HCT116 (cell line): ENCODE measurements around the gene VPS35L. TPM values are rescaled to one million over a fixed set of nuclear protein-coding genes. Genes with fewer than 3 reads are reported as not detected.

ENCODE experiments used
- ATAC-seq: fragments of 200-7000 bp; cut with Tn5 transposase; 2 replicates; pipeline ENCODE4 v1.9.1; 2020; ENCODE audit warnings: mild to moderate bottlenecking, moderate library complexity
- BruUV-seq: library from RNA; stranded (reverse); fragments of 400-500 nt; replicated peaks from 2 replicates; lab custom pipeline; 2021; lab: Mats Ljungman, UMichigan
- CTCF ChIA-PET: fragments of 300-600 bp; sonication (Branson Sonifier 250); formaldehyde crosslinking; loops from one replicate; lab custom pipeline; 2021; ENCODE audit warnings: antibody characterized with exemption; lab: Charles Lee
- POLR2A ChIA-PET: fragments of 300-600, 350-600 bp; sonication (Branson Sonifier 250); formaldehyde crosslinking; loops from one replicate; lab custom pipeline; 2021; ENCODE audit warnings: antibody characterized with exemption; lab: Charles Lee
- RAD21 ChIA-PET, 2 experiments: fragments of 300-600 bp; sonication (Branson Sonifier 250); formaldehyde crosslinking; loops; one replicate each; lab custom pipeline; 2023; ENCODE audit warnings: low total read pairs in 2 of 2; ENCODE audit not compliant: uncharacterized antibody in 2 of 2, unreplicated experiment in 2 of 2, low non-redundant PET in 1 of 2; lab: Charles Lee
- DNase-seq: peaks from one replicate; pipeline ENCODE4 v3.0.0-alpha.2; 2010; ENCODE audit warnings: low read depth, low spot score
- H2AFZ ChIP-seq: fragments of 200-600 bp; shearing (Covaris generic), sonication (generic); 2 replicates; pipeline ENCODE4 v1.6.1; 2017; ENCODE audit warnings: low read depth, mixed run types, mixed read lengths, antibody characterized with exemption, low read length; ENCODE audit not compliant: poor library complexity, severe bottlenecking
- H3K27ac ChIP-seq: 2 replicates; pipeline ENCODE4 v1.5.1; 2012; ENCODE audit warnings: low read depth, low read length
- H3K27me3 ChIP-seq: fragments of 200-600 bp; sonication (generic); 2 replicates; pipeline ENCODE4 v1.6.1; 2016; ENCODE audit warnings: mixed run types, low read length, mixed read lengths; ENCODE audit not compliant: insufficient read depth
- H3K36me3 ChIP-seq, 2 experiments: fragments of 200-500 bp in 1 of 2; fragments of 200-600 bp in 1 of 2; sonication (Bioruptor generic) in 1 of 2; sonication (generic) in 1 of 2; 2 replicates each; pipeline versions ENCODE4 v1.5.1 to v1.6.1; 2014 to 2016; ENCODE audit warnings: low read length in 2 of 2, inconsistent platforms in 1 of 2, mixed read lengths in 1 of 2, mixed run types in 1 of 2; ENCODE audit not compliant: insufficient read depth in 2 of 2, control insufficient read depth in 1 of 2
- H3K4me1 ChIP-seq, 2 experiments: fragments of 200-600 bp in 1 of 2; sonication (generic) in 1 of 2; 2 replicates each; pipeline versions ENCODE4 v1.5.1 to v1.6.1; 2012 to 2017; ENCODE audit warnings: low read length in 2 of 2, inconsistent platforms in 1 of 2, mild to moderate bottlenecking in 1 of 2, mixed read lengths in 1 of 2, mixed run types in 1 of 2, moderate library complexity in 1 of 2; ENCODE audit not compliant: insufficient read depth in 2 of 2, control insufficient read depth in 1 of 2
- H3K4me2 ChIP-seq: fragments of 200-600 bp; sonication (generic); 2 replicates; pipeline ENCODE4 v1.6.1; 2017; ENCODE audit warnings: mixed run types, low read length, mixed read lengths
- H3K4me3 ChIP-seq, 2 experiments: fragments of 200-600 bp in 1 of 2; sonication (generic) in 1 of 2; replicated peaks in 1 of 2; 2 replicates each; pipeline ENCODE4 v1.5.1; 2011 to 2016; ENCODE audit warnings: low read length in 2 of 2, control low read depth in 1 of 2, low read depth in 1 of 2, mild to moderate bottlenecking in 1 of 2, mixed read lengths in 1 of 2, mixed run types in 1 of 2
- H3K79me2 ChIP-seq: fragments of 200-600 bp; sonication (generic); 2 replicates; pipeline ENCODE4 v1.6.1; 2017; ENCODE audit warnings: mild to moderate bottlenecking, mixed run types, low read length, moderate library complexity, mixed read lengths; ENCODE audit not compliant: insufficient read depth
- H3K9ac ChIP-seq: fragments of 200-600 bp; sonication (generic); 2 replicates; pipeline ENCODE4 v1.6.1; 2016; ENCODE audit warnings: low read length, mixed read lengths
- H3K9me2 ChIP-seq: fragments of 200-600 bp; sonication (generic), shearing (Covaris generic); 2 replicates; pipeline ENCODE4 v1.6.1; 2017; ENCODE audit warnings: mixed run types, mild to moderate bottlenecking, moderate library complexity; ENCODE audit not compliant: insufficient read depth
- H3K9me3 ChIP-seq, 2 experiments: fragments of 200-500 bp in 1 of 2; fragments of 200-600 bp in 1 of 2; sonication (Bioruptor generic) in 1 of 2; sonication (generic) in 1 of 2; 2 replicates each; pipeline ENCODE4 v1.6.1; 2014 to 2017; ENCODE audit warnings: low read length in 2 of 2, mixed read lengths in 2 of 2, inconsistent platforms in 1 of 2, low read depth in 1 of 2, mild to moderate bottlenecking in 1 of 2, mixed run types in 1 of 2, moderate library complexity in 1 of 2; ENCODE audit not compliant: control insufficient read depth in 1 of 2, insufficient read depth in 1 of 2
- H4K20me1 ChIP-seq: fragments of 200-600 bp; sonication (generic), shearing (Covaris generic); 2 replicates; pipeline ENCODE4 v1.6.1; 2017; ENCODE audit warnings: mixed run types, mild to moderate bottlenecking, moderate library complexity; ENCODE audit not compliant: insufficient read depth
- CBX3 ChIP-seq: IDR thresholded peaks from 2 replicates; pipeline ENCODE4 v1.6.1; 2012; ENCODE audit warnings: low read depth
- CEBPB ChIP-seq: IDR thresholded peaks from 2 replicates; pipeline ENCODE4 v1.6.1; 2012; ENCODE audit warnings: low read depth
- CTCF ChIP-seq, 3 experiments: fragments of 200-600 bp in 1 of 3; sonication (generic) in 1 of 3; IDR thresholded peaks in 2 of 3; conservative IDR thresholded peaks in 1 of 3; 2 replicates each; pipeline ENCODE4 v1.5.1; 2012 to 2017; ENCODE audit warnings: low read depth in 2 of 3, low read length in 2 of 3, antibody characterized with exemption in 1 of 3, borderline replicate concordance in 1 of 3, control low read depth in 1 of 3, mild to moderate bottlenecking in 1 of 3, mixed read lengths in 1 of 3, mixed run types in 1 of 3, moderate library complexity in 1 of 3; ENCODE audit not compliant: insufficient read depth in 1 of 3
- EGR1 ChIP-seq: IDR thresholded peaks from 2 replicates; pipeline ENCODE4 v1.6.1; 2012; ENCODE audit warnings: low read depth
- EZH2 ChIP-seq: fragments of 200-600 bp; sonication (generic); IDR thresholded peaks from 2 replicates; pipeline ENCODE4 v1.6.1; 2017; ENCODE audit warnings: antibody characterized with exemption, mixed run types
- POLR2A ChIP-seq: IDR thresholded peaks from 2 replicates; pipeline ENCODE4 v1.7.0; 2011; ENCODE audit warnings: borderline replicate concordance; ENCODE audit not compliant: insufficient read depth, insufficient read length; ENCODE audit errors: extremely low read depth
- RAD21 ChIP-seq: IDR thresholded peaks from 2 replicates; pipeline ENCODE4 v1.6.1; 2012; ENCODE audit warnings: low read depth, mild to moderate bottlenecking
- REST ChIP-seq: IDR thresholded peaks from 2 replicates; pipeline ENCODE4 v1.6.1; 2012; ENCODE audit warnings: low read depth
- SIN3A ChIP-seq: IDR thresholded peaks from 2 replicates; pipeline ENCODE4 v1.6.1; 2012; ENCODE audit warnings: low read depth
- TCF7L2 ChIP-seq: IDR thresholded peaks from 2 replicates; pipeline ENCODE4 v1.7.0; 2011; ENCODE audit warnings: borderline replicate concordance, inconsistent platforms; ENCODE audit not compliant: insufficient read depth, insufficient read length; ENCODE audit errors: extremely low read depth
- YY1 ChIP-seq: IDR thresholded peaks from 2 replicates; pipeline ENCODE4 v1.6.1; 2011; ENCODE audit warnings: low read length, low read depth, moderate library complexity, mild to moderate bottlenecking; ENCODE audit not compliant: insufficient replicate concordance; ENCODE audit errors: extremely low read depth
- ZBTB33 ChIP-seq: IDR thresholded peaks from 2 replicates; pipeline ENCODE4 v1.6.1; 2011; ENCODE audit warnings: mild to moderate bottlenecking, low read length, moderate library complexity; ENCODE audit not compliant: insufficient replicate concordance; ENCODE audit errors: extremely low read depth
- ZFX ChIP-seq: fragments of 450-650 bp; IDR thresholded peaks from 2 replicates; pipeline ENCODE4 v1.6.1; 2017
- ZNF274 ChIP-seq: fragments of 200-500 bp; sonication (Bioruptor generic); IDR thresholded peaks from 2 replicates; pipeline ENCODE4 v1.6.1; 2014; ENCODE audit warnings: mild to moderate bottlenecking, low read depth, low read length, inconsistent platforms
- intact Hi-C: fragments of 100-400 bp; cut with micrococcal nuclease; formaldehyde crosslinking; loops from 2 replicates; pipeline ENCODE4 v1.10.0; 2022
- total RNA-seq: library from RNA; stranded (reverse); gene quantifications from one replicate; pipeline ENCODE4 v1.2.1, GENCODE V29; 2021; ENCODE audit not compliant: unreplicated experiment
- TF ChIP-seq, protein P1 (sequence below): IDR thresholded peaks from 2 replicates; pipeline ENCODE4 v1.6.1; 2012
- TF ChIP-seq, protein P2 (sequence below): IDR thresholded peaks from 2 replicates; pipeline ENCODE4 v1.6.1; 2012

VPS35L gene
- total RNA-seq, 1 experiment from 2014 or later = 21.4 TPM

GRCh38 chr16:19555938-19556771 lies 652 bp downstream of the VPS35L start:
- ChIA-PET RAD21 (no interaction called here), CTCF (interaction anchor here (0.6 to 5.1 kb wide), 11 partner anchors 10 to 829 kb away, joined by 3 to 28 read pairs (median 3); no protein-coding TSS in a partner anchor), POLR2A (interaction anchor here (0.8 to 1.6 kb wide), 6 partner anchors 11 to 335 kb away, joined by 3 to 5 read pairs (median 3); partner anchors contain the start of genes CCP110 and GDE1)
- intact Hi-C loops = no loop called here
- no peaks in the 10 kb centered on the region for H3K79me2 ChIP-seq
- peak overlapping the region; percentile 72 for H3K9ac ChIP-seq
- peak overlapping the region; percentile 78 for H3K27ac ChIP-seq
- no peak overlapping the region for H2AFZ ChIP-seq
- peak overlapping the region; percentile 65 to 67 for H3K4me3 ChIP-seq
- TF ChIP-seq RAD21 (no peak), REST (no peak), SIN3A (no peak), CTCF (IDR thresholded peaks at IDR 0.05 in 2 of 3, conservative IDR thresholded peaks at IDR 0.05 in 1 of 3; ENCODE audit: borderline replicate concordance in 1 of 3, insufficient read depth in 1 of 3, low read depth in 2 of 3, low read length in 2 of 3) (0 out of 6 replicates have a peak, but pooled peaks of 1 of the 3 experiments have one; percentile 6), POLR2A (peak; percentile 42), EZH2 (no peak), CEBPB (no peak), ZFX (no peak), EGR1 (no peak), TCF7L2 (no peak), CBX3 (no peak), ZNF274 (no peak), ZBTB33 (no peak), YY1 (peak; percentile 25)
- TF ChIP-seq, protein P1, sequence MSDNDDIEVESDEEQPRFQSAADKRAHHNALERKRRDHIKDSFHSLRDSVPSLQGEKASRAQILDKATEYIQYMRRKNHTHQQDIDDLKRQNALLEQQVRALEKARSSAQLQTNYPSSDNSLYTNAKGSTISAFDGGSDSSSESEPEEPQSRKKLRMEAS = no peak
- TF ChIP-seq, protein P2, sequence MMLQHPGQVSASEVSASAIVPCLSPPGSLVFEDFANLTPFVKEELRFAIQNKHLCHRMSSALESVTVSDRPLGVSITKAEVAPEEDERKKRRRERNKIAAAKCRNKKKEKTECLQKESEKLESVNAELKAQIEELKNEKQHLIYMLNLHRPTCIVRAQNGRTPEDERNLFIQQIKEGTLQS = no peak
- BruUV-seq = TSS peak; percentile 64
- peaks cover 0 to 8% of the 10 kb centered on the region in 2 experiments; a peak in 2 of 4 replicates for H3K4me1 ChIP-seq
- ATAC-seq = peak; percentile 61
- no peaks in the 10 kb centered on the region for H3K9me2 ChIP-seq
- DNase-seq = peak; percentile 59
- H3K4me2 ChIP-seq = peak overlapping the region; percentile 77
- no peaks in the 10 kb centered on the region for H3K9me3 ChIP-seq
- peaks cover 4 to 5% of the 10 kb centered on the region in 2 experiments; a peak in 3 of 4 replicates for H3K36me3 ChIP-seq
- no peaks in the 10 kb centered on the region for H3K27me3 ChIP-seq
- H4K20me1 ChIP-seq = no peaks in the 10 kb centered on the region
